ENCODE results near the gene TAX1BP1. TPM values are rescaled to one million over a fixed set of nuclear protein-coding genes. Genes with fewer than 3 reads are reported as not detected.
"Not testable (repeated sequence)": the region's sequence is repeated elsewhere in the genome, so short reads cannot be mapped to it uniquely, and the experiment has no call there.

TAX1BP1 gene
- polyA plus RNA-seq, 1 donor from 2014 or later, result 90.2 TPM

DNA sequence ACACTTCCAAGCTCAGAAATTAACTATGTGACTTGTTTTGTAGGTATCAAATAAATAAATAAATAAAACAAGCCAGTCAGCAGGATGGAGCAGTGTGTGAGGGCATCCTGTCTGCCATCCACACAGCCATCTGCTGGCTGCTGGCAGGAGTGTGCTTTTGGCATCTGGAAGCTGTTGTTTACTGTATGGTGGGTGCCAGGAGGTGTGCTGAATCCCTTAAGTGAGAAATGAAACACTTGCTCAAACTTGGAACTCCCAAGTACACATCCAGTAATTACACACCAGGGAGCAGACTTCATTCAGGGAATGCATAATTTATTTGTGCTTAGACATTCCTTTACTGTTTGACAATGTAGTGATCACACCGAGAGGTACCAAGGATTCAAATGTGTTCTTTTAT lies 16.9 kb upstream of the TAX1BP1 start:
- Mint-ChIP-seq H3K27ac (no peak overlapping the region), H3K36me3 (no peaks in the 10 kb centered on the region), H3K9me3 (no peaks in the 10 kb centered on the region), H3K27me3 (no peaks in the 10 kb centered on the region), H3K4me3 (no peak overlapping the region), H3K4me1 (peaks cover 0 to 2% (median 0%) of the 10 kb centered on the region in 3 donors)

DNA sequence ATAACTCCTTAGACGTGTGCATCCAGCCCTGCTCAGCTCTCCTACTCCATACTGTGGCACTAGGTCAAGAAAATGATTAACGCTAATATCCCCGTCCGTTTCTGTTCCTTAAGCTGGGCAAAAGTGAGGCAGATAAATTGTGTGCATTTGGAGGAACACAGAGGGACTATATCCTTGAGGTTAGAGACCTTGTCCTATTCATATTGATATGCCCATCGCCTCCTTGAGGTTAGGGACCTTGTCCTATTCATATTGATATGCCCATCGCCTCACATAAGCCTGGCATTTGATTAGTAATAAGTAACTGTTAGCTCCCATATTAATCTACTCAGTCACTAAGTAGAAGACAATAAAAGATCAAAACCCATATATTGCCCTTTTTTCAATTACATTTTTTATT lies 12.9 kb upstream of the TAX1BP1 start:
- Mint-ChIP-seq H3K36me3 (peaks cover 4% of the 10 kb centered on the region), H3K9me3 (no peaks in the 10 kb centered on the region), H3K27me3 (no peaks in the 10 kb centered on the region), H3K4me3 (no peak overlapping the region), H3K27ac (no peak overlapping the region), H3K4me1 (peaks cover 0 to 2% (median 0%) of the 10 kb centered on the region in 3 donors)

DNA sequence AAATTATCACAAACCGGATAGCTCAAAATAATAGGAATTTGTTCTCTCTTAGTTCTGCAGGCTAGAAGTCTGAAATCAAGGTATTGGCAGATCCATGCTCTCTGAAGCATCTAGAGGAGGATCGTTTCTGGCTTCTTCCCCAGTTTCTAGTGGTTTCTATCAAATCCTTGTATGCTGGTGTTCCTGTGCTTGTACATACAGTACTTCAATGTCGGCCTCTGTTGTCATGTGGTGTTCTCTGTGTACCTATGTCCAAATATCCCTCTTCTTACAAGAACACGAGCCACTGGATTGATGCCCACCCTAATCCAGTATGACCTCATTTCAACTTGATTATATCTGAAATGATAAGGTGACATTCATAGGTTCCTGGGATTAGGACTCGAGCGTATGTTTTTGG lies 9.8 kb upstream of the TAX1BP1 start:
- peaks cover 0 to 2% (median 0%) of the 10 kb centered on the region in 3 donors for H3K4me1 Mint-ChIP-seq
- H3K27me3 Mint-ChIP-seq, result no peaks in the 10 kb centered on the region
- H3K36me3 Mint-ChIP-seq, result peaks cover 4% of the 10 kb centered on the region
- no peak overlapping the region for H3K27ac Mint-ChIP-seq
- H3K4me3 Mint-ChIP-seq, result no peak overlapping the region
- no peaks in the 10 kb centered on the region for H3K9me3 Mint-ChIP-seq

DNA sequence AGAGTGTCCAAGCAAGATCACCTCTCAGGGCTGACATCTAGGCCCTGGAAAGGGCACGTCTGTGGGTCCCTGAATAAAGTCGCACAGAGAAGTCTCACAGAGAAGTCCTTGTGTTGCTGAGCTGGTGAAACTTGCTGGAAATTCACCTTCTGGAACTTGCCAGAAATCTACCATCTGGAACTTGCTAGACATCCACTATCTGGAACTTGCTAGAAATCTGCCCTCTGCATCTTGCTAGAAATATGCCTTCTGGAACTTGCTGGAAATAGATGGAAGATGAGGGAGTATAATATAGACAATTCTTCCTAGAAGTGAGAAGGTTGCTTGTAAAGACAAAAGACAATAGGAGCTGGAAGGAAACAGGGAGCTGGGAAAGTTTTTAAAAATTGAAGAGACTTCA lies 5.4 kb upstream of the TAX1BP1 start:
- Mint-ChIP-seq H3K36me3 (peaks cover 4% of the 10 kb centered on the region), H3K4me1 (peaks cover 7% of the 10 kb centered on the region in 3 donors), H3K27me3 (no peaks in the 10 kb centered on the region), H3K9me3 (no peaks in the 10 kb centered on the region), H3K27ac (no peak overlapping the region), H3K4me3 (peak overlapping the region in 1 of 4 donors; percentile 17)

DNA sequence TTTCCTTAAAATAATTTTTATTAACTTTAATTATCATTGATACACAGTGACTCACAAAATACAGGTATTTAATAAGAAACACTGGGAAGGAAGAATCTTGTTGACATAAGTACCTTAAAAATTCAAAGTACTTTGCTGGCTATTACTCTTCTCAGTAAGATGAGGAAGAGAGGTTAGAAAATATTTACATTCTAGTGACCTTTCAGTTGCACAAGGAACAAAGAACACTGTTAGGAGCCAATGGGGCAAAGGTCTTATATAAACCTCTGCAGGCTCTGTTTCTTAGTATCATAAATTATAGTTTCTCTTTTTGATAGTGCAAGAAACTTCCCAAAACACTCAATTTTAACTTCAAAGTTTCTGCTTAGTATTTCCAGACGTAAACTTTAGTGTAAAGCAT lies 4.8 kb upstream of the TAX1BP1 start:
- Mint-ChIP-seq H3K27ac (peak overlapping the region in 1 of 3 donors; percentile 30), H3K4me1 (peaks cover 7 to 11% (median 7%) of the 10 kb centered on the region in 3 donors), H3K36me3 (peaks cover 4% of the 10 kb centered on the region), H3K4me3 (peak overlapping the region in 1 of 4 donors; percentile 17), H3K9me3 (no peaks in the 10 kb centered on the region), H3K27me3 (no peaks in the 10 kb centered on the region)

DNA sequence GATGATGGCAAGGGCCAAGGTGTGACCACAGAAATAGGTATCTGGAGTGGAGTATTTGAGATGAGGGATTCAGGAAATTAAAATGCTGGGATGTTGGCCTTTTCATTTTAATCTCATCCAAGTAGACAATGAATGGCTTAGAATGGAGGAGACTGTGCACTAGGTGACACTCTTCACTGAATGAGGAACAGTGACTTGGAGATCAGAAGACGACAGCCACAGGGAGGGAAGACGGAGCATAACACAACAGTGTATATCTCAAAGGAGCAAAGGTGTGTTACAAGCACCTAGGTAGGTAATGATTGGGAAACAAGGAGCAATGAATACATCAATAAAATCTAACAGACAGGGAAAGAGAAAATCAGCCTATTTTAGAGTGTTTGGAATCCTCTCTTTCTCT lies 4.1 kb upstream of the TAX1BP1 start:
- peak overlapping the region in 2 of 4 donors; percentile 12 to 36 for H3K4me3 Mint-ChIP-seq
- H3K27me3 Mint-ChIP-seq, result no peaks in the 10 kb centered on the region
- no peaks in the 10 kb centered on the region for H3K9me3 Mint-ChIP-seq
- peaks cover 9 to 16% (median 9%) of the 10 kb centered on the region in 3 donors for H3K4me1 Mint-ChIP-seq
- H3K27ac Mint-ChIP-seq, result peak overlapping the region in 1 of 3 donors; percentile 30
- peaks cover 2% of the 10 kb centered on the region for H3K36me3 Mint-ChIP-seq

DNA sequence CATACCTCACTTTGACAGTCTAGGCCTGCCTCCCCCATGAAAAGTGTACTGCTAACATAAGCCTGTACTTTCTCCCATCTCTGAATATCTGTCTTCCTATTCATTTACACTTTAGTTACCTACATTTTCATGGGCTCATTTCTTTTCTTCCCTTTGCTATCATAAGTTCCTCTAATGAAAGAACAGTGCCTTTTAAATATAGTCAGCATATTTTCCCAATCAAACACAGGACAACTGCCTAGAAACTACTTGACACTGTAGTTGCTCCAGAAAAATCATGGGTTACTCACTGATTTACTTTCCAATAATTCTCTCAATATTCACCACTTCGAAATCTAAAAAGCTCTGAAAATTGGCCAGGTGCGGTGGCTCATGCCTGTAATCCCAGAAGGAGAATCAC lies 2.8 kb upstream of the TAX1BP1 start:
- Mint-ChIP-seq H3K9me3 (no peaks in the 10 kb centered on the region), H3K27ac (no peak overlapping the region), H3K27me3 (no peaks in the 10 kb centered on the region), H3K4me3 (no peak overlapping the region), H3K4me1 (peaks cover 12 to 20% (median 17%) of the 10 kb centered on the region in 3 donors), H3K36me3 (no peaks in the 10 kb centered on the region)

DNA sequence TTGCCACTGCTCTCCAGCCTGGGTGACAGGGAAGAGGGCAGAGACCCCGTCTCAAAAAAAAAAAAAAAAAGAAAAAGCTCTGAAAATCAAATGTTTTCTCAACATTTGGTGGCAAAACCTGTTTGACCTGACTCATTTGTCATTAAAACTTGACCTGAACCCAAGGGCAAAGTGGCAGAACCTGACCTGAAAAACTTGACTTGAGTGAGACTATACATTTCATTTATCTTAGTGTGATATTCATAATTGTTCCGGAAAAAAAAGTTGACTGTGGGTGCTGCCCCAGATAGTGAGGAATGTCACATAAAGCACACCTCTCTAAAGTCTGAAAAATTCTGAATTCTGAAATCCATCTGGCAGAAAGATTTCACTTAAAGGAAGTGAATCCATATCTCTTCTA lies 2.3 kb upstream of the TAX1BP1 start:
- Mint-ChIP-seq H3K27ac (no peak overlapping the region), H3K4me1 (peaks cover 16 to 24% (median 21%) of the 10 kb centered on the region in 3 donors), H3K9me3 (no peaks in the 10 kb centered on the region), H3K4me3 (no peak overlapping the region), H3K27me3 (no peaks in the 10 kb centered on the region), H3K36me3 (no peaks in the 10 kb centered on the region)

DNA sequence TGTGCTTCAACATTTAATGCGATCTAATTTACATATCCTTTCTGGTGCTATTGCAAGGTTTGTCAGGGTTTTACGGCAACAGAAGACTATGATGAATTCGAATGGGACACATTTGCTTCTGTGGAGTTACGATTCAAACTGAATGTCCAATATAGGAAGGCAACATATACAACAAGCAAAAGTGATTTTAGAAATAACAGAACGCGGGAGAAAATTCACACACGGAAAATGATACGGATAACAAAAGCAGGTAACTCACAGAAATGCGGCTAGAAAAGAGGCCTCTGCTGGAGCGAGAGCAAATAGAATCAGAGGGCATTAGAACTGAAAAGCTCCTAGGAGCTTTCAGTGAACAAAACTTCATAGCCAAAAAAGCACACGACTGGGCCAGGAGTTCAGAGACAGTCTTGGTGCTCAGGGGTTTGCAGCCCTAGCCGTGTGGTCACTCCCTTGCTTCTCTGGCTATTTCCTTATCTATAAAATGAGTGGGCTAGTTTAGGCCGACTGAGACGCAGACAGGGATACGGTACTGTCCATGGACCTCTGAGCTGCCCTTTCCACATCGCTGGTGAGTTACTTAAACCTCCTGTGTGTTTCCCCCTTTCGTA lies 557 bp upstream of the TAX1BP1 start:
- H3K36me3 Mint-ChIP-seq, result no peaks in the 10 kb centered on the region
- H3K27me3 Mint-ChIP-seq, result no peaks in the 10 kb centered on the region
- no peaks in the 10 kb centered on the region for H3K9me3 Mint-ChIP-seq
- H3K4me3 Mint-ChIP-seq, result peak overlapping the region; percentile 97 to 99 (median 98)
- H3K27ac Mint-ChIP-seq, result peak overlapping the region; percentile 96 to 99 (median 99)
- peaks cover 22 to 33% (median 28%) of the 10 kb centered on the region in 3 donors for H3K4me1 Mint-ChIP-seq

DNA sequence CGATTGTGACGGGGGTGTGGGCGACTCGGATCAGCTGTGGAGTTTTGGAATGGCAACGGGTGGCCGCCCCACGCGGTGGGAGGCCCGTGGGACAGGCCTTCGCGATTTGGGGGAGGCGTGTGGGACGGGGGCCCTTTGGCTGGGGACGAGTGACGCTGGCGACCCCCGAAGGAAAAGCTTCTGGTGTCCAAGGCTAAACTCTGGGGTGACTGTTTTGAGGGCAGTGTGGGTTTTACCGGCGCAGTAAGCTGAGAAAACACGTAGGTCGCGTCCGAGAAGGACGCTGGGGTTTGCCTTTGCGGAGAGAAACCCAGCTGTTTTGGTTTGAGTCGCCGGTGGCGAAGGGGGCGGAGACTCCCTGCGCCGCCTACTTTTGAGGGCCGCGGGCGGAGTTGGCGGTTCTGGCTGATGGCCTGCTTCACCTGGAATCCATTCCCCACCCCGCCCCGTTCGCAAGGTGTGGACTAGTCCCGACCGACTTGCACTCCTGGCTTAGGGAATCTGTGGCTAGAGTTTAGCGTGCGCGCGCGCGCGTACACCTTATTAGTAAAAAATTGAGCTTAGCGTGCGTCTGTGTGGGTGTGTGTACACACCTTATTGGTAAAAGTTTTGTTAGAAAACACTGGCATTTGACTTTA lies 606 bp downstream of the TAX1BP1 start:
- peaks cover 26 to 37% (median 36%) of the 10 kb centered on the region in 3 donors for H3K4me1 Mint-ChIP-seq
- H3K36me3 Mint-ChIP-seq, result no peaks in the 10 kb centered on the region
- H3K9me3 Mint-ChIP-seq, result no peaks in the 10 kb centered on the region
- no peaks in the 10 kb centered on the region for H3K27me3 Mint-ChIP-seq
- peak overlapping the region; percentile 96 to 99 (median 99) for H3K27ac Mint-ChIP-seq
- peak overlapping the region; percentile 97 to 99 (median 98) for H3K4me3 Mint-ChIP-seq

DNA sequence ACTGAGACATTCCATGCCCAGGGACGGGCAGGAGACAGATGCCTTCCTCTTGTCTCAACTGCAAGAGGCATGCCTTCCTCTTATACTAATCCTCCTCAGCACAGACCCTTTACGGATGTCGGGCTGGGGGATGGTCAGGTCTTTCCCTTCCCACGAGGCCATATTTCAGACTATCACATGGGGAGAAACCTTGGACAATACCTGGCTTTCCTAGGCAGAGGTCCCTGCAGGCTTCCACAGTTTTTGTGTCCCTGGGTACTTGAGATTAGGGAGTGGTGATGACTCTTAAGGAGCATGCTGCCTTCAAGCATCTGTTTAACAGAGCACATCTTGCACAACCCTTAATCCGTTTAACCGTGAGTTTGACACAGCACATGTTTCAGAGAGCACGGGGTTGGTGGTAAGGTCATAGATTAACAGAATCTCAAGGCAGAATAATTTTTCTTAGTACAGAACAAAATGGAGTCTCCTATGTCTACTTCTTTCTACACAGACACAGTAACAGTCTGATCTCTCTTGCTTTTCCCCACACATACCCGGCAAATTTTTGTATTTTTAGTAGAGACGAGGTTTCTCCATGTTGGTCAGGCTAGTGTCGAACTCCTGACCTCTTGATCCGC lies 2.2 kb downstream of the TAX1BP1 start:
- Mint-ChIP-seq H3K4me1 (peaks cover 25 to 42% (median 42%) of the 10 kb centered on the region in 3 donors), H3K27ac (peak overlapping the region in 2 of 3 donors; percentile 21 to 76), H3K4me3 (peak overlapping the region in 2 of 4 donors; percentile 97 to 99)
- H3K27me3 Mint-ChIP-seq, H3K9me3 Mint-ChIP-seq, H3K36me3 Mint-ChIP-seq: not testable (repeated sequence)

DNA sequence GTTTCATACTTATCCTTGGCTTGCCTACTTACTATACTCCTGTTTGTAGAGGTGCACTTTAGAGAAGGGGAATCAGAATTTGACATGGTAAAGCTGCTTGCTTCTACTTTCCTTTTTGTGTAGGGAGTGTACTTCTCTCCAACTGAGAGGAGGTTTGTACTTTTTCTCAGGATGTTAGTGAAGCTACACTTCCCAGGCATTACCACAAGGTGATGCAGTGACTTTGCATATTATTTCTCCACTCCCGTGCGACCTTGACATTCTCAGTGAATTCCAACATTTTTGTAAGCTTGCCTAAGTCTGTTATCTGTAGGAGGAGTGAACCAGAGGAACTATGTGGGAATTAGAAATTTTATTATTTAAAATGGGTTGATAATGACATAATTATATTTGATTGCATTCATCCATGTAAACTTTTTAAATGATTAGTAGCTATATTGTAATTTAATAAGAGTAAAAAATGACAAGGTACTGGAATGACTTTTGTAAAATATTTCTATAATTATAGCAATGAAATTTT lies 5.2 kb downstream of the TAX1BP1 start:
- Mint-ChIP-seq H3K36me3 (no peaks in the 10 kb centered on the region), H3K9me3 (no peaks in the 10 kb centered on the region), H3K4me1 (peaks cover 25 to 43% (median 36%) of the 10 kb centered on the region in 3 donors), H3K4me3 (peak overlapping the region in 1 of 4 donors; percentile 46), H3K27me3 (no peaks in the 10 kb centered on the region), H3K27ac (no peak overlapping the region)

DNA sequence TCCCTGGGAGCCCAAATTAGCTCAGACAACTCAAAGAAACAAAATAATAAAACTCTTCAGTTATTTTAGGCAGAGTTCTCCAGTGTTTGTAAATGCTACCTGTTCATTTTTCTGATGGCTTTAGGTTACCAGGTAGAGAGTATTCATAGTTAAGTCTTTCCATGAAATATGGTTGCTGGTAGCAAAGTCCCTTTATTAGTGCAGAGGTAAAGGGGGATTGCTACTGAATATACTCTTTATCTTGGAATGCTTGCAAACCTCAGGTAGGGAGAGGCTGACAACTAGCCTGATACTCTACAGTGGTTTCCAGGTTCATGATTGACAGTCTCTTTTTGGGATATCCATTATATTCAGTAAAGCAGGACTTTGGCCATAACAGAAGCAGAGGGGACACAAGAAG lies 6.5 kb downstream of the TAX1BP1 start:
- H3K27ac Mint-ChIP-seq, result no peak overlapping the region
- peak overlapping the region in 1 of 4 donors; percentile 32 for H3K4me3 Mint-ChIP-seq
- H3K4me1 Mint-ChIP-seq, result peaks cover 21 to 35% (median 30%) of the 10 kb centered on the region in 3 donors
- H3K9me3 Mint-ChIP-seq, result no peaks in the 10 kb centered on the region
- H3K27me3 Mint-ChIP-seq, result no peaks in the 10 kb centered on the region
- H3K36me3 Mint-ChIP-seq, result no peaks in the 10 kb centered on the region

DNA sequence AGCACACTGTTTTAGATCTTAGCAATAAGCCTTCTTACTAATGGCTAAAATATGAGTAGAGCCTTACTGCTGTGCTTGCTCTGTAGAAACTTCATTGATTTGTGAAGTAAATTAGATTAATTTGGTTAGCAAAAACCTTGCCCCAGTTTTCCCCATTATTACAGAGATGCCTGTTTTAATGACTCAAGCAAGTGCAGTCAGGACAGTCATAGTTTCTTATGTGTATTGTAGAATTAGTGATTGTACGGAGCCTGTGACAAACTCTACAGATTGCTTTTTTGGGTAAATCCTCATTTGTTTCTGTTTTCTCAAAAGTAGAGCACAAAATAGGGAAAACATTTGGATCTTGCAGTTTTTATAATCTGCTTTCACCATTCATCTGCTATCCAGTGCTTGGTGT lies 7.0 kb downstream of the TAX1BP1 start:
- H3K27me3 Mint-ChIP-seq, result no peaks in the 10 kb centered on the region
- H3K4me1 Mint-ChIP-seq, result peaks cover 22 to 35% (median 33%) of the 10 kb centered on the region in 3 donors
- H3K4me3 Mint-ChIP-seq, result no peak overlapping the region
- no peaks in the 10 kb centered on the region for H3K9me3 Mint-ChIP-seq
- H3K36me3 Mint-ChIP-seq, result no peaks in the 10 kb centered on the region
- H3K27ac Mint-ChIP-seq, result no peak overlapping the region

DNA sequence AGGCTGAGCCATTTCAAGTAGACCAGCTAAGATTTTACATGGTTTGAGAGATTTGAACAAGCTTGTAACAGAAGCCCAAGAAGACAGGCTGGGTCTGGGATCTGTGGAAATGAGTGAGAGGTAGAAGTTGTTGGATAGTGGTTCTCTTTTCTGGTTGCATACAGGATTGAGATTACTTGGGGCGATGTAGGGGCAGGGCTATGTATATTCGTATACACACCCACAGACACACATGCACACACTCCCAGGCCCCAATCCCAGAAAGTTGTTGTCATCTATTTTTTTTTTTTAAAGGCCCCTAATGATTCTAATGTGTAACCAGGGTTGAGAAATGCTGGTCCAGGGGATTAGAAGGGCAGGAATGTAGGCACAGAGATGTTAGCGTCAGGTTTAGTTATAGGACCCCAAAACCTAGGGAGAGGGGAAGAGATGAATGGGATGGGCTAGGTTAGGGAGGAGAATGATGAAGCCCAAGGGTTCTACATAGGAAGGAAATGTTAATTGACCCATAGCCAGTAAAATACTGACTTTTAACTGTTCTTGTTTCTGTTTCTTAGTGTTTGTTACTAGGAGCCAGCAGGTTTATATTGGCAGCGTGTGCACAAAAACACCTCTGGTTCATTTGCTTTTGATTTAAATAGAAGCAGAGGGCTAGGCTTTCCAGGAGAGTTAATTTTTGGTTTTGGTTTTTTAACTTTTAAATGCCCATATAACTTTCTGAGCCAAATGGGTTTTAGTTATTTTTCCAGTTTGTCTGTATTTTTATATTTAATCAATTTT lies 7.8 kb downstream of the TAX1BP1 start:
- no peaks in the 10 kb centered on the region for H3K9me3 Mint-ChIP-seq
- H3K36me3 Mint-ChIP-seq, result no peaks in the 10 kb centered on the region
- H3K27me3 Mint-ChIP-seq, result no peaks in the 10 kb centered on the region
- no peak overlapping the region for H3K27ac Mint-ChIP-seq
- no peak overlapping the region for H3K4me3 Mint-ChIP-seq
- peaks cover 16 to 33% (median 32%) of the 10 kb centered on the region in 3 donors for H3K4me1 Mint-ChIP-seq

Measured in IgD-negative memory B cell (primary cell).